Liver (tissue), 10 donors: ENCODE measurements around the gene PHF23. TPM values are rescaled to one million over a fixed set of nuclear protein-coding genes. Genes with fewer than 3 reads are reported as not detected.

Source experiments
- DNase-seq: peaks from one replicate; pipeline ENCODE4 v3.0.0-alpha.2; 2017; ENCODE audit warnings: low spot score
- H3K27ac ChIP-seq, 2 donors: one replicate each; pipeline ENCODE4 v1.7.0; 2013; ENCODE audit warnings: inconsistent platforms in 2 of 2, low read length in 2 of 2, control low read depth in 1 of 2, low read depth in 1 of 2, mild to moderate bottlenecking in 1 of 2
- H3K27me3 ChIP-seq, 4 donors: one replicate each; pipeline versions ENCODE4 v1.6.1 to v1.7.0; 2013; ENCODE audit warnings: low read length in 3 of 4, inconsistent platforms in 1 of 4, mild to moderate bottlenecking in 1 of 4, moderate library complexity in 1 of 4; ENCODE audit not compliant: control insufficient read depth in 4 of 4, insufficient read depth in 4 of 4
- H3K36me3 ChIP-seq, 4 donors: one replicate each; pipeline versions ENCODE4 v1.6.1 to v1.7.0; 2013; ENCODE audit warnings: low read length in 3 of 4, mild to moderate bottlenecking in 3 of 4, low read depth in 1 of 4, moderate library complexity in 1 of 4; ENCODE audit not compliant: control insufficient read depth in 4 of 4, insufficient read depth in 3 of 4
- H3K4me1 ChIP-seq, 4 donors: one replicate each; pipeline versions ENCODE4 v1.6.1 to v1.7.0; 2013; ENCODE audit warnings: low read length in 3 of 4, mild to moderate bottlenecking in 3 of 4, moderate library complexity in 1 of 4; ENCODE audit not compliant: control insufficient read depth in 4 of 4, insufficient read depth in 4 of 4
- H3K4me3 ChIP-seq, 3 donors: one replicate each; pipeline versions ENCODE4 v1.6.1 to v1.7.0; 2013; ENCODE audit warnings: low read length in 3 of 3, control low read depth in 1 of 3, low read depth in 1 of 3, mild to moderate bottlenecking in 1 of 3
- H3K9ac ChIP-seq, 2 donors: one replicate each; pipeline ENCODE4 v1.7.0; 2013; ENCODE audit warnings: low read length in 2 of 2, mild to moderate bottlenecking in 2 of 2, moderate library complexity in 2 of 2, control low read depth in 1 of 2, low read depth in 1 of 2
- H3K9me3 ChIP-seq, 4 donors: one replicate each; pipeline versions ENCODE4 v1.6.1 to v1.7.0; 2013; ENCODE audit warnings: low read length in 3 of 4; ENCODE audit not compliant: control insufficient read depth in 4 of 4
- EGR1 ChIP-seq, 2 donors: IDR thresholded peaks; 2 replicates each; pipeline ENCODE4 v1.6.1; 2016 to 2018; ENCODE audit warnings: antibody characterized with exemption in 2 of 2, low read depth in 2 of 2
- FOXA1 ChIP-seq: IDR thresholded peaks from 2 replicates; pipeline ENCODE4 v1.6.1; 2016; ENCODE audit warnings: antibody characterized with exemption
- FOXA2 ChIP-seq: IDR thresholded peaks from 2 replicates; pipeline ENCODE4 v1.6.1; 2016; ENCODE audit warnings: antibody characterized with exemption
- GABPA ChIP-seq, 2 donors: IDR thresholded peaks in 1 of 2; conservative IDR thresholded peaks in 1 of 2; 2 replicates each; pipeline ENCODE4 v1.6.1; 2016; ENCODE audit warnings: antibody characterized with exemption in 2 of 2, mild to moderate bottlenecking in 1 of 2, moderate library complexity in 1 of 2
- RAD21 ChIP-seq, 2 donors: IDR thresholded peaks; 2 replicates each; pipeline ENCODE4 v1.6.1; 2016; ENCODE audit warnings: antibody characterized with exemption in 2 of 2, mild to moderate bottlenecking in 2 of 2
- RXRA ChIP-seq, 2 donors: IDR thresholded peaks; 2 replicates each; pipeline ENCODE4 v1.6.1; 2017 to 2018; ENCODE audit warnings: antibody characterized with exemption in 2 of 2, mild to moderate bottlenecking in 1 of 2
- SP1 ChIP-seq: IDR thresholded peaks from 2 replicates; pipeline ENCODE4 v1.6.1; 2018; ENCODE audit warnings: antibody characterized with exemption, mild to moderate bottlenecking
- TAF1 ChIP-seq: conservative IDR thresholded peaks from 2 replicates; pipeline ENCODE4 v1.6.1; 2016; ENCODE audit warnings: antibody characterized with exemption, mild to moderate bottlenecking
- WGBS: extraction: QIAGEN DNeasy Blood & Tissue Kit; methylation state at CpG from one replicate; pipeline ENCODE4 v1.1.7; 2013; 5-methylcytosine and 5-hydroxymethylcytosine counted together
- polyA plus RNA-seq, 2 donors: library from polyadenylated mRNA; stranded (reverse) in 1 of 2; unstranded in 1 of 2; fragments of 200-250 nt in 1 of 2; fragments of >200 nt in 1 of 2; fragmentation: Nextera tagmentation in 1 of 2; extraction: Ambion mirVana in 1 of 2; gene quantifications; one replicate each; pipeline versions ENCODE4 v1.2.1 to v1.2.3, GENCODE V29; 2013 to 2015
- small RNA-seq: library from RNA; depleted of rRNA; stranded (forward); fragments of <200 nt; gene quantifications from one replicate; pipeline ENCODE3, GENCODE V24; 2014
- total RNA-seq, 2 donors: library from RNA; depleted of rRNA; stranded (reverse); fragments of >200 nt; gene quantifications; one replicate each; pipeline ENCODE4 v1.2.3, GENCODE V29; 2014
- TF ChIP-seq, protein P1 (sequence below): IDR thresholded peaks from 2 replicates; pipeline ENCODE4 v1.6.1; 2016; ENCODE audit warnings: antibody characterized with exemption, mild to moderate bottlenecking
- TF ChIP-seq, protein P2 (sequence below): fragments of 150-350 bp; IDR thresholded peaks from 2 replicates; pipeline ENCODE4 v1.5.1; 2017; ENCODE audit warnings: improper control_type of control experiment, low read depth, low read length; ENCODE audit not compliant: missing input control
- TF ChIP-seq, protein P3 (sequence below): IDR thresholded peaks from 2 replicates; pipeline ENCODE4 v1.6.1; 2016; ENCODE audit warnings: antibody characterized with exemption
- donor health status: healthy.
- donor health status: healthy.
- donor health status: healthy.
- donor health status: healthy.
- donor health status: healthy.

Gene PHF23
- total and polyA plus RNA-seq, 4 donors, result 14.0 to 18.3 (median 15.2) TPM

DNA sequence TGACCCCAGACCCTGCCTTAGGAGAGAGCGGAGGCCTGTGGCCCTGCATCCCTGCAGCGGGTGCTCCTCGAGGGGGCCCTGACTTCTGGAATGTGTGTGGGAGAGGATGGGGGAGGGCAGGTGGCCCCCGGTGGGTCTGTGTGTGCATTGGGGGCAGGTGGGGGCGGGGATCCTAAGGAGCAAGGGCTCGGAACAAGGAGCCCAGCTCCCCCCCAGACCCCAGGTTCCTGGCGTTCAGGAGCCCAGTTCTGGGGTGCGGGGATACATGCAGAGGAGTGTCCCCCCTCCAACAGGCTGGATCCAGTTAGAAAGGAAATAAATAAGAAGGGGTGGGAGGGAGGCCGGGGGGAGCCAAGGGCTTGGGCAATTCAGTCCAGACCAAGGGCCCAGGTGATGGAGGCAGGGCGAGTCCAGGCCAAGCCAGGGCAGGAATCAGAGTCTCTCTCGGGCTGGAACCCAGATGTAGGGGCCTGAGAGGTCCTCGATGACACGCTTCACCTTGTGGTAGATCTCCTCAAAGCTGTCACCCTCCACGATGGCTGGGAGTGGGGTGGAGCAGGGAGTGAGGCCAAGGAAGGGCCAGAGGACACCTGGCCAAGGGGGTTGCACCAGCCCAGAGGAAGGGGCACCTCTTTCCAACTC is 48.9 kb downstream of the PHF23 start (continued):
- TF ChIP-seq SP1 (no peak), GABPA (IDR thresholded peaks at IDR 0.05 in 1 of 2, conservative IDR thresholded peaks at IDR 0.05 in 1 of 2) (no peak), FOXA1 (no peak)
- TF ChIP-seq, protein P1, sequence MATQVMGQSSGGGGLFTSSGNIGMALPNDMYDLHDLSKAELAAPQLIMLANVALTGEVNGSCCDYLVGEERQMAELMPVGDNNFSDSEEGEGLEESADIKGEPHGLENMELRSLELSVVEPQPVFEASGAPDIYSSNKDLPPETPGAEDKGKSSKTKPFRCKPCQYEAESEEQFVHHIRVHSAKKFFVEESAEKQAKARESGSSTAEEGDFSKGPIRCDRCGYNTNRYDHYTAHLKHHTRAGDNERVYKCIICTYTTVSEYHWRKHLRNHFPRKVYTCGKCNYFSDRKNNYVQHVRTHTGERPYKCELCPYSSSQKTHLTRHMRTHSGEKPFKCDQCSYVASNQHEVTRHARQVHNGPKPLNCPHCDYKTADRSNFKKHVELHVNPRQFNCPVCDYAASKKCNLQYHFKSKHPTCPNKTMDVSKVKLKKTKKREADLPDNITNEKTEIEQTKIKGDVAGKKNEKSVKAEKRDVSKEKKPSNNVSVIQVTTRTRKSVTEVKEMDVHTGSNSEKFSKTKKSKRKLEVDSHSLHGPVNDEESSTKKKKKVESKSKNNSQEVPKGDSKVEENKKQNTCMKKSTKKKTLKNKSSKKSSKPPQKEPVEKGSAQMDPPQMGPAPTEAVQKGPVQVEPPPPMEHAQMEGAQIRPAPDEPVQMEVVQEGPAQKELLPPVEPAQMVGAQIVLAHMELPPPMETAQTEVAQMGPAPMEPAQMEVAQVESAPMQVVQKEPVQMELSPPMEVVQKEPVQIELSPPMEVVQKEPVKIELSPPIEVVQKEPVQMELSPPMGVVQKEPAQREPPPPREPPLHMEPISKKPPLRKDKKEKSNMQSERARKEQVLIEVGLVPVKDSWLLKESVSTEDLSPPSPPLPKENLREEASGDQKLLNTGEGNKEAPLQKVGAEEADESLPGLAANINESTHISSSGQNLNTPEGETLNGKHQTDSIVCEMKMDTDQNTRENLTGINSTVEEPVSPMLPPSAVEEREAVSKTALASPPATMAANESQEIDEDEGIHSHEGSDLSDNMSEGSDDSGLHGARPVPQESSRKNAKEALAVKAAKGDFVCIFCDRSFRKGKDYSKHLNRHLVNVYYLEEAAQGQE, result no peak

DNA sequence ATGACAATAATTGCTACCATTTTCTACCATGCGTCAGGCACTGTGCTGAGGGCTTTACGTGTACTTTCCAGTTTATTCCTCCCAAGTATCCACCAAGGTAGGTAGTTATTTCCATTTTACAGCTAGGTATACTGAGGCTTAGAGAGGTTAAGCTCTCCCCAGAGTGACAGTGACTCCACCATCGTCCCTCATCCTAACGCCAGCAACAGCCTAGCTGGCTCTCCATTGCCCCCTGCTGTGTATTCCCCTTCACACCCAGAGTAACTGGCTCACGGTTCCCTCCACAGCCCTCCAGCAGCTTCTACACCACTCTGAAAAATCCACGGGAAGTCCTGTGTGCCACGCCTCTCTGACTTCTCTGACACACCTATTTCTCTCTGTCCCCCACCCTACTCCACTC is 53.0 kb downstream of the PHF23 start:
- no peak for TF ChIP-seq GABPA (IDR thresholded peaks at IDR 0.05 in 1 of 2, conservative IDR thresholded peaks at IDR 0.05 in 1 of 2)
- TF ChIP-seq, protein P2, sequence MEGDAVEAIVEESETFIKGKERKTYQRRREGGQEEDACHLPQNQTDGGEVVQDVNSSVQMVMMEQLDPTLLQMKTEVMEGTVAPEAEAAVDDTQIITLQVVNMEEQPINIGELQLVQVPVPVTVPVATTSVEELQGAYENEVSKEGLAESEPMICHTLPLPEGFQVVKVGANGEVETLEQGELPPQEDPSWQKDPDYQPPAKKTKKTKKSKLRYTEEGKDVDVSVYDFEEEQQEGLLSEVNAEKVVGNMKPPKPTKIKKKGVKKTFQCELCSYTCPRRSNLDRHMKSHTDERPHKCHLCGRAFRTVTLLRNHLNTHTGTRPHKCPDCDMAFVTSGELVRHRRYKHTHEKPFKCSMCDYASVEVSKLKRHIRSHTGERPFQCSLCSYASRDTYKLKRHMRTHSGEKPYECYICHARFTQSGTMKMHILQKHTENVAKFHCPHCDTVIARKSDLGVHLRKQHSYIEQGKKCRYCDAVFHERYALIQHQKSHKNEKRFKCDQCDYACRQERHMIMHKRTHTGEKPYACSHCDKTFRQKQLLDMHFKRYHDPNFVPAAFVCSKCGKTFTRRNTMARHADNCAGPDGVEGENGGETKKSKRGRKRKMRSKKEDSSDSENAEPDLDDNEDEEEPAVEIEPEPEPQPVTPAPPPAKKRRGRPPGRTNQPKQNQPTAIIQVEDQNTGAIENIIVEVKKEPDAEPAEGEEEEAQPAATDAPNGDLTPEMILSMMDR, result peak; percentile 43
- TF ChIP-seq, protein P1, result no peak
- no peak for TF ChIP-seq EGR1 (IDR thresholded peaks at IDR 0.05; ENCODE audit: low read depth in 2 of 2)
- TF ChIP-seq, protein P3, sequence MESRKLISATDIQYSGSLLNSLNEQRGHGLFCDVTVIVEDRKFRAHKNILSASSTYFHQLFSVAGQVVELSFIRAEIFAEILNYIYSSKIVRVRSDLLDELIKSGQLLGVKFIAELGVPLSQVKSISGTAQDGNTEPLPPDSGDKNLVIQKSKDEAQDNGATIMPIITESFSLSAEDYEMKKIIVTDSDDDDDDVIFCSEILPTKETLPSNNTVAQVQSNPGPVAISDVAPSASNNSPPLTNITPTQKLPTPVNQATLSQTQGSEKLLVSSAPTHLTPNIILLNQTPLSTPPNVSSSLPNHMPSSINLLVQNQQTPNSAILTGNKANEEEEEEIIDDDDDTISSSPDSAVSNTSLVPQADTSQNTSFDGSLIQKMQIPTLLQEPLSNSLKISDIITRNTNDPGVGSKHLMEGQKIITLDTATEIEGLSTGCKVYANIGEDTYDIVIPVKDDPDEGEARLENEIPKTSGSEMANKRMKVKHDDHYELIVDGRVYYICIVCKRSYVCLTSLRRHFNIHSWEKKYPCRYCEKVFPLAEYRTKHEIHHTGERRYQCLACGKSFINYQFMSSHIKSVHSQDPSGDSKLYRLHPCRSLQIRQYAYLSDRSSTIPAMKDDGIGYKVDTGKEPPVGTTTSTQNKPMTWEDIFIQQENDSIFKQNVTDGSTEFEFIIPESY, result no peak
- no peak for TF ChIP-seq FOXA2
- TF ChIP-seq TAF1, result no peak
- TF ChIP-seq RXRA (IDR thresholded peaks at IDR 0.05), result no peak
- peak; percentile 70 to 82 for TF ChIP-seq RAD21 (IDR thresholded peaks at IDR 0.05)
- H3K9me3 ChIP-seq, result no peaks in the 10 kb centered on the region
- no peak overlapping the region for H3K9ac ChIP-seq
- H3K4me1 ChIP-seq, result peaks cover 3 to 17% (median 9%) of the 10 kb centered on the region in 4 donors
- no peaks in the 10 kb centered on the region for H3K36me3 ChIP-seq
- no peak overlapping the region for H3K27ac ChIP-seq
- H3K27me3 ChIP-seq, result no peaks in the 10 kb centered on the region
- DNase-seq, result no peak
- no peak overlapping the region for H3K4me3 ChIP-seq
- WGBS, result 55% methylated on average over 7 of the region's 7 CpGs

Small RNA genes lying within 50 kb of the gene (small RNA-seq; reads per million reads assigned to genes)
- gene AC120057.4, result not detected
- gene MIR324, result 14.3 reads per million, percentile 95 among the genes with 10 or more reads in this experiment
- not detected for gene RF00019

Other genes starting within 250 kb of the PHF23 start
Only the 30 nearest of the 36 such genes appear.
- 10 to 100 TPM in 1 of 2 donors, 1 to 10 TPM in 1; 2.3 to 26.6 TPM for gene SLC16A13, start 203.4 kb downstream of the PHF23 start, total RNA-seq
- 10 to 100 TPM; 33.3 to 43.2 TPM for gene SLC16A13, start 203.4 kb downstream of the PHF23 start, polyA plus RNA-seq
- 1 to 10 TPM; 1.7 to 3.3 TPM for gene SLC16A11, start 195.4 kb downstream of the PHF23 start, total RNA-seq
- 1 to 10 TPM; 3.0 to 8.2 TPM for gene SLC16A11, start 195.4 kb downstream of the PHF23 start, polyA plus RNA-seq
- gene CLEC10A, start 159.2 kb downstream of the PHF23 start, total RNA-seq, result 1 to 10 TPM; 3.1 to 3.8 TPM
- gene CLEC10A, start 159.2 kb downstream of the PHF23 start, polyA plus RNA-seq, result 1 to 10 TPM; 1.4 to 4.0 TPM
- gene ASGR2, start 124.6 kb downstream of the PHF23 start, total RNA-seq, result 100 to 1,000 TPM; 188 to 336 TPM
- gene ASGR2, start 124.6 kb downstream of the PHF23 start, polyA plus RNA-seq, result 100 to 1,000 TPM; 650 to 657 TPM
- gene ASGR1, start 60.1 kb downstream of the PHF23 start, total RNA-seq, result 100 to 1,000 TPM; 127 to 401 TPM
- 100 to 1,000 TPM; 541 to 728 TPM for gene ASGR1, start 60.1 kb downstream of the PHF23 start, polyA plus RNA-seq
- gene DLG4, start 19.6 kb downstream of the PHF23 start, total RNA-seq, result 1 to 10 TPM; 2.1 to 5.7 TPM
- gene DLG4, start 19.6 kb downstream of the PHF23 start, polyA plus RNA-seq, result 1 to 10 TPM in 1 of 2 donors, under 1 TPM in 1; 0.40 to 1.6 TPM
- 1,000 to 10,000 TPM in 1 of 2 donors, 100 to 1,000 TPM in 1; 185 to 1,110 TPM for gene ACADVL, start 19.5 kb downstream of the PHF23 start, total RNA-seq
- 1,000 to 10,000 TPM; 1,107 to 1,301 TPM for gene ACADVL, start 19.5 kb downstream of the PHF23 start, polyA plus RNA-seq
- gene DVL2, start 4.9 kb downstream of the PHF23 start, total RNA-seq, result 10 to 100 TPM; 16.7 to 24.5 TPM
- gene DVL2, start 4.9 kb downstream of the PHF23 start, polyA plus RNA-seq, result 1 to 10 TPM; 3.4 to 5.9 TPM
- gene GABARAP, start 3.0 kb upstream of the PHF23 start, total RNA-seq, result 10 to 100 TPM; 74.4 to 88.4 TPM
- 100 to 1,000 TPM; 322 to 489 TPM for gene GABARAP, start 3.0 kb upstream of the PHF23 start, polyA plus RNA-seq
- 10 to 100 TPM; 15.2 to 21.9 TPM for gene CTDNEP1, start 12.3 kb upstream of the PHF23 start, total RNA-seq
- 10 to 100 TPM; 11.0 to 28.6 TPM for gene CTDNEP1, start 12.3 kb upstream of the PHF23 start, polyA plus RNA-seq
- 10 to 100 TPM; 19.3 to 24.1 TPM for gene ELP5, start 12.8 kb upstream of the PHF23 start, total RNA-seq
- gene ELP5, start 12.8 kb upstream of the PHF23 start, polyA plus RNA-seq, result 10 to 100 TPM; 29.1 to 38.4 TPM
- gene CLDN7, start 23.0 kb upstream of the PHF23 start, total RNA-seq, result 10 to 100 TPM in 1 of 2 donors, 1 to 10 TPM in 1; 3.0 to 20.2 TPM
- gene CLDN7, start 23.0 kb upstream of the PHF23 start, polyA plus RNA-seq, result 10 to 100 TPM; 19.1 to 35.0 TPM
- 10 to 100 TPM in 1 of 2 donors, 1 to 10 TPM in 1; 1.2 to 10.6 TPM for gene SLC2A4, start 42.3 kb upstream of the PHF23 start, total RNA-seq
- gene SLC2A4, start 42.3 kb upstream of the PHF23 start, polyA plus RNA-seq, result 1 to 10 TPM in 1 of 2 donors, under 1 TPM in 1; 0.42 to 1.9 TPM
- under 1 TPM; 0.61 to 0.75 TPM for gene YBX2, start 55.2 kb upstream of the PHF23 start, total RNA-seq
- gene YBX2, start 55.2 kb upstream of the PHF23 start, polyA plus RNA-seq, result under 1 TPM; 0.33 to 0.53 TPM
- gene EIF5A, start 68.2 kb upstream of the PHF23 start, total RNA-seq, result 100 to 1,000 TPM; 179 to 206 TPM
- gene EIF5A, start 68.2 kb upstream of the PHF23 start, polyA plus RNA-seq, result 100 to 1,000 TPM; 399 to 506 TPM
- 10 to 100 TPM; 20.8 TPM for gene GPS2, start 75.9 kb upstream of the PHF23 start, total RNA-seq
- gene GPS2, start 75.9 kb upstream of the PHF23 start, polyA plus RNA-seq, result 10 to 100 TPM; 24.7 to 43.1 TPM
- gene NEURL4, start 89.9 kb upstream of the PHF23 start, total RNA-seq, result 10 to 100 TPM in 1 of 2 donors, 1 to 10 TPM in 1; 8.1 to 14.2 TPM
- 1 to 10 TPM in 1 of 2 donors, under 1 TPM in 1; 0.76 to 6.6 TPM for gene NEURL4, start 89.9 kb upstream of the PHF23 start, polyA plus RNA-seq
- 1 to 10 TPM; 4.9 to 7.4 TPM for gene ACAP1, start 97.1 kb upstream of the PHF23 start, total RNA-seq
- 1 to 10 TPM; 1.1 to 4.5 TPM for gene ACAP1, start 97.1 kb upstream of the PHF23 start, polyA plus RNA-seq
- 1 to 10 TPM in 1 of 2 donors, under 1 TPM in 1; 0.89 to 2.0 TPM for gene KCTD11, start 112.7 kb upstream of the PHF23 start, total RNA-seq
- gene KCTD11, start 112.7 kb upstream of the PHF23 start, polyA plus RNA-seq, result 1 to 10 TPM in 1 of 2 donors, under 1 TPM in 1; 0.39 to 3.5 TPM
- not detected for gene TMEM95, start 115.7 kb upstream of the PHF23 start, total RNA-seq
- gene TMEM95, start 115.7 kb upstream of the PHF23 start, polyA plus RNA-seq, result not detected
- 1 to 10 TPM in 1 of 2 donors, under 1 TPM in 1; 0.05 to 3.2 TPM for gene TNK1, start 141.6 kb upstream of the PHF23 start, total RNA-seq
- gene TNK1, start 141.6 kb upstream of the PHF23 start, polyA plus RNA-seq, result 1 to 10 TPM; 1.9 to 3.5 TPM
- 1 to 10 TPM; 2.8 to 4.2 TPM for gene PLSCR3, start 155.1 kb upstream of the PHF23 start, total RNA-seq
- gene PLSCR3, start 155.1 kb upstream of the PHF23 start, polyA plus RNA-seq, result 10 to 100 TPM in 1 of 2 donors, 1 to 10 TPM in 1; 4.0 to 10.9 TPM
- gene TMEM256, start 164.6 kb upstream of the PHF23 start, total RNA-seq, result 100 to 1,000 TPM in 1 of 2 donors, 10 to 100 TPM in 1; 30.0 to 130 TPM
- gene TMEM256, start 164.6 kb upstream of the PHF23 start, polyA plus RNA-seq, result 10 to 100 TPM; 95.6 to 99.8 TPM
- 1 to 10 TPM in 1 of 2 donors, under 1 TPM in 1; 0.47 to 1.3 TPM for gene NLGN2, start 168.4 kb upstream of the PHF23 start, total RNA-seq
- 1 to 10 TPM in 1 of 2 donors, under 1 TPM in 1; 0.24 to 2.4 TPM for gene NLGN2, start 168.4 kb upstream of the PHF23 start, polyA plus RNA-seq
- gene SPEM1, start 180.9 kb upstream of the PHF23 start, total RNA-seq, result not detected
- gene SPEM1, start 180.9 kb upstream of the PHF23 start, polyA plus RNA-seq, result not detected
- gene SPEM2, start 186.2 kb upstream of the PHF23 start, total RNA-seq, result not detected
- gene SPEM2, start 186.2 kb upstream of the PHF23 start, polyA plus RNA-seq, result not detected
- gene SPEM3, start 189.4 kb upstream of the PHF23 start, total RNA-seq, result not detected
- gene SPEM3, start 189.4 kb upstream of the PHF23 start, polyA plus RNA-seq, result not detected
- 1 to 10 TPM; 1.6 to 2.9 TPM for gene TMEM102, start 196.0 kb upstream of the PHF23 start, total RNA-seq
- gene TMEM102, start 196.0 kb upstream of the PHF23 start, polyA plus RNA-seq, result 1 to 10 TPM; 1.6 to 3.3 TPM
- under 1 TPM; 0.19 to 0.25 TPM for gene FGF11, start 200.1 kb upstream of the PHF23 start, total RNA-seq
- under 1 TPM; 0.17 to 0.21 TPM for gene FGF11, start 200.1 kb upstream of the PHF23 start, polyA plus RNA-seq
- gene CHRNB1, start 205.6 kb upstream of the PHF23 start, total RNA-seq, result 1 to 10 TPM; 4.2 to 7.4 TPM
- gene CHRNB1, start 205.6 kb upstream of the PHF23 start, polyA plus RNA-seq, result 10 to 100 TPM in 1 of 2 donors, 1 to 10 TPM in 1; 7.0 to 11.5 TPM